ENCODE results near the gene SLC30A1.
"Not testable (repeated sequence)": the region's sequence is repeated elsewhere in the genome, so short reads cannot be mapped to it uniquely, and the experiment has no call there.

The SLC30A1 gene, protein sequence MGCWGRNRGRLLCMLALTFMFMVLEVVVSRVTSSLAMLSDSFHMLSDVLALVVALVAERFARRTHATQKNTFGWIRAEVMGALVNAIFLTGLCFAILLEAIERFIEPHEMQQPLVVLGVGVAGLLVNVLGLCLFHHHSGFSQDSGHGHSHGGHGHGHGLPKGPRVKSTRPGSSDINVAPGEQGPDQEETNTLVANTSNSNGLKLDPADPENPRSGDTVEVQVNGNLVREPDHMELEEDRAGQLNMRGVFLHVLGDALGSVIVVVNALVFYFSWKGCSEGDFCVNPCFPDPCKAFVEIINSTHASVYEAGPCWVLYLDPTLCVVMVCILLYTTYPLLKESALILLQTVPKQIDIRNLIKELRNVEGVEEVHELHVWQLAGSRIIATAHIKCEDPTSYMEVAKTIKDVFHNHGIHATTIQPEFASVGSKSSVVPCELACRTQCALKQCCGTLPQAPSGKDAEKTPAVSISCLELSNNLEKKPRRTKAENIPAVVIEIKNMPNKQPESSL

DNA sequence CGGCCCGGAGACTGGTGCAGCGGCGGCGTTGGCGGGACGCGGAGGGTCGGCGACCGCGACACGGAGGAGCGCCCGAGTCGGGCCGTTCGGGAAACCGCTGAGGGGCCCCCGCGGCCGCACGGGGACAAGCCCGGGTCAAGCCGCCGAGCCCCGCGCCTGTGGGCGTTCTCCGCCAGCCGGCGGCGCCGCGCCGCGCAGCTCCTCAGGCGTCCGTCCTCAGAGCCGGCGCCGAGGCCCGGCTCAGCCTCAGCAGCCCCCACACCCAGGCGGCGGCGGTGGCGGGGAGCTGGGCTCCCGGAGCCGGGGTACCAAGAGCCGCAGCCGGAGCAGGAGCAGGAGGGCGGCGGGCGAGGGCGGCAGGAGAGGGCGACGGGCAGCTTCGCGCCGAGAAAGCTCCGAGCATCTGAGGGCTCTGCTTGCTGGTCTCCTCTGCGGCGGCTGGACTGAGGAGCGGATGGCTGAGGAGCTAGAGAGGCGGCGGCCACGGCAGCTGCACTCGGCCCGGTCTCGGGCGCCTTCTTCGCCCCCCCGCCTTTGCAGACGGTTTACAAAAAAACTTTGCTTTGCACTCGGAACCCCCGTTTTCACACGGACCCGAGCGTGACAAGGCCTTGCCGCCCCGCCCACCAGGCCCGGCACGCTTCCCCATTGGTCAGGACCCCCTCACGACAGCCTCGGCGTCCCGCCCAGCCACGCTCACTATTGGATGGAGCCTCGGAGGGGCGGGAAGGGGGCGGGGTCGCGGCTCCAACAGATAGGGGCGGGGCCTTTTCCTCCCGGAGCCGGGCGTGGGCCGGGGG lies at the start of gene SLC30A1:
SLC30A1 (minus strand) TSS at position 522 of the 800 bp plus-strand sequence. CDS start 549 bp downstream, outside the sequence.
- DNase-seq, result peak; percentile 98

- DNase-seq, result no peak
These were observed 49.5 kb upstream of the SLC30A1 start for GRCh38 chr1:211628417-211628816.

GRCh38 chr1:211627259-211627658 lies 48.3 kb upstream of the SLC30A1 start:
- DNase-seq, result no peak

- not testable (repeated sequence) for DNase-seq
These were observed 46.9 kb upstream of the SLC30A1 start for GRCh38 chr1:211625866-211626265.

DNA sequence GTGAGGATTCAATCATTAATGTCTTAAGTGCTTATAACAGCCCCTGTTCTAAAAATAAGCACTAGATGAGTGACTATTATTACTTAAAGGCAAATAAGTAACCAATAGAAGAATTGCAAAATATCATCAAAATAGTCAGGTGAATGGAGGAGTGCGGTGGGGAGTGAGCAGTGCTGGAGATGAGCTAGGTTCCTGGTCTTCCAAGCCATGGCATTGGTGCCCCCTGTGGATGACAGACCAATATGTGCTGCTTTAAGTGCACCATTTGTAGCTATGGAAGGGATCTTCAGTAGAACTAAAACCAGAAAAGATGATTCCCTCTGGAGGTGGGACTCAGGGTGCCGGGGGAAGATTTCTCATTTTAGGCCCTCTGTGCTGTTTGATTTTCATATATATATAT lies 46.1 kb upstream of the SLC30A1 start:
- DNase-seq, result peak; percentile 61

DNA sequence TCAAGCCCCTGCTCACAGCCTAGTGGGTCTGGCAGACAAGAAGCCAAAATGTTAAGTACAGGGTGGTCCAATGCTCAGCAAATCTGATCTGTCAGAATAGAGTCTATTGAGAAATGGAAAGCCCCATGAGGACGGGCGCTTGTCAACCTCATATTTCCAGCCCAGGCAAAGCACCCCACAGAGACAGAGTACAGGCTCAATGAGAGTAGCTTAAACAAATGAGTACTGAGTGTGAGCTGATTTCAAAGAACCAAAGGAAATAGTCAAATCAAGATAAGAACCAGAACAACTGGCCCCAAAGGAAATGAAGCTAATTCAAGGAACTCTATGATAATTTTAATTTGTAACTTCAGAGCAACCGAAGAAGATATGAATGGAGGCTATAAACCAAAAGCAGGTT lies 44.6 kb upstream of the SLC30A1 start:
- DNase-seq, result no peak

DNA sequence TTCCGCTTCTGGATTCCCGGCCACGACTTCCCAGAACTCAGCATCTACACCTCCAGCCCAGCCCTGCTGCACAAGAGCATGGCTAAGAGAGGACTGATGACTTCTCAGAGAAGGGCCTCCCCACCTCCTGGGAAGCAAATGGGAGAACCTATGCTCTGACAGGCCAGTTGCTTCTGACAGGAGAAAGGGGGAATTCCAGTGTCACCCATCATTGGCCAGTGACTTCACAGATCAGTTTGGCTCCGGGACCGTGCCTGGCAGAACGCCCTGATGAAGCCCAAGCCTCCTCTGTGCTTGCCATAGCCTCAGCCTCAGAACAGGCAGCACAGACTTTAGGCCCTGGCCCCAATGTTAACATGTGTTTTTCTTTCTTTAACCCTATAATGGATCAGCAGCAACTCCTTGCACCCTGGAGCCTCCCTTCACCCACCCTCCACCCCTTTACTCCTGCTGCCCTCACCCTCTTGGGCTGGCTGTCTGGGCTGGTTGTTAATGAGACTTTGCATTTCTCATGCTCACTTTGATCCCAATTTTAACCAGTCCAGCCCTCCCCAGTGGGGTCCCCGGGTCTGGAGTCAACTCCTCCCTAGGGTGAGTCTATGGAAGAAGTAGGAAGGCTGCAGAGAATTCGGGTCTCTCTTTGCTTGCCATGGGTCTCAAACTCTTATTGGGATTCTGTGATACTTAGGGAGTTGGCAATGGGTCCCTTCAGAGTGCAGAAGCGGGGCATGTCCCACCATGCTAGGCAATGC lies 42.7 kb upstream of the SLC30A1 start:
- DNase-seq, result no peak

GRCh38 chr1:211620097-211620496 lies 41.1 kb upstream of the SLC30A1 start:
- DNase-seq, result no peak

- DNase-seq, result no peak
These were observed 40.4 kb upstream of the SLC30A1 start for GRCh38 chr1:211619033-211619996.

GRCh38 chr1:211616965-211617297 lies 38.0 kb upstream of the SLC30A1 start:
- DNase-seq, result no peak

DNA sequence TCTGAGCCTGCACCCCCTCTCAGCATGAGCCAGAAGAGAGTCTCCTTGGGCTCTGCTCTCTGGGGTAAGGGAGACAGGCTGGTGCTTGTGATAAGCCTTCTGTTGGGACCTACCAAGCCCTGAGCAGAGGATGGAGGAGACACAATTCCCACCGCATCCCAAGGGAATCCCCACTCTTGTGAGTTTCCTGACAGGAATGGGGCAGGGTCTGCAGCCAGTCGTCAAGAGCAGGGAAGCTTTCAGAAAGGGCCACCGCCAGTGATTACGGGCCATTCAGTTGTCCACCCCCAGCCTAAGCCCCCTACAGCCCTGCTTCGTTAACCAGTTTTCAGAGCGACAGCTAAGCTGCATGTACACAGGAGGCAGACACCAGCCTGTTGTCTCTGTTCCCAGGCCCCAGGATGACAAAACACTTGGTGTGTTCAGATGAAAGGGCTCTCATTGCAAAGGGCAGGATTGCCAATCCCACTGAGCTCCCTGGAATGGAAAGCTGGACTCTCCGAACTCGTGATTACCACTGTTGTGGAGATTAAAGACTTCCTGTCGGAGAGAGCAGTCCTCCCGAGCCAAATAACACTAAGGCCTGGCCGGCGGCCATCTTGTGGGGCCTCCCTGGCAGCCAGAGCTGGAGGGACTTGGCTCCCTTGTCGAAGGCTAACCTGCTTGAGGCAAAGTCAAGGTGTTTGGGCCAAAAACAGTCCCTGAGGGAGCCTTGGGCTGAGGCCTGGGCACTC lies 37.4 kb upstream of the SLC30A1 start:
- no peak for DNase-seq

- DNase-seq, result no peak
These were observed 35.7 kb upstream of the SLC30A1 start for GRCh38 chr1:211614615-211615014.

DNA sequence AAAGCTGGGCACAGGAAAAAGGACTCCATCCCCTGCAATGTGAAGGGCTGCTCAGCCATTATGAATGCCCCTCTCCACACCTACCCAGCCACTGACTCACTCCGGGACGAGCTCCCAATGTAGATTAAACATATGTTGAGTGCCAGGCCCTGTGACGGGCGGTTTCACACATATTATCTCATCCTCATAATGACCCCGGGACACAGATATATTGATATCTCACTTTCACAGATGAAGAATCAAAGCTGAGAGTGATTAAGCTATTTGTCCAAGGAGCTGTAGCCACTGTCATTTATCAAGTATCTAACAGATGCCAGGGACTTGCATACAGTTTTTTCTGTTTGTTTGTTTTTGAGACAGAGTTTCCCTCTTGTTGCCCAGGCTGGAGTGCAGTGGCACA lies 35.0 kb upstream of the SLC30A1 start:
- DNase-seq, result no peak

DNA sequence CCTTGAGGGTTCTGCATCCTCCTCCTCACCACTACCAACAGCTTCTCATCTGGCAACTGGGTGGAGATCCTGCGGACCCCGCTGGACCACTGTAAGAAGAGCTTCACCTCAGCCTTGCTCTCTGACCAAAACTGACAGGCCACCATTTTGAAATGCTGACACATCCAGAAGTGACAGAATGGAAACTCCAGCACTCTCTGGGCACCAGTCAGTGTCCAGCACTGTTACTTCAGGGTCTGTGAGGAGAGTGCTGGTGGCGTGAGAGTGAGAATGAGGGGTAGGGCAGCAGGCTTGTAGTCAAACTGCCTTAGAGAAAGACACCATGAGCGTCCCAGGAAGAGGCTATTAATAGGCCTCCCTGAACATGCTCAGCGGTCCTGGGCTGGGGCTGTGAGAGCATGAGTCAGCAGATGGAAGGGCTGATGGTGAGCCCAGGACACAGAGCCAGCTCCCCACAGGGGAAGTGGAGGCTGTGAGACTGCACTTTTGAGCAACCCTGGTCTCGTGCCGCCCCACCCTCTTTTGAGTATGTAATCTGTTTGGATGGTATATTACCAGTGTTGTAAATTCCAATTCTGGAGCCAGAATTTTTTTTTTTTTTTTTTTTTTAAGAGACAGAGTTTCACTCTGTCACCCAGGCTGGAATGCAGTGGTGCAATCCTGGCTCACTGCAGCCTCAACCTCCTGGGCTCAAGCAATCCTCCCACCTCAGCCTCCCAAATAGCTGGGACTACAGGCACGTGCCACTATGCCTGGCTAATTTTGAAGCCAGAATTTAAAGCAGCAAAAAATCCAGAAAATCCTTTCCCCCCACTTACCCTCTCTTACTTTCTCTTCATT lies 34.4 kb upstream of the SLC30A1 start:
- peak; percentile 79 for DNase-seq

DNA sequence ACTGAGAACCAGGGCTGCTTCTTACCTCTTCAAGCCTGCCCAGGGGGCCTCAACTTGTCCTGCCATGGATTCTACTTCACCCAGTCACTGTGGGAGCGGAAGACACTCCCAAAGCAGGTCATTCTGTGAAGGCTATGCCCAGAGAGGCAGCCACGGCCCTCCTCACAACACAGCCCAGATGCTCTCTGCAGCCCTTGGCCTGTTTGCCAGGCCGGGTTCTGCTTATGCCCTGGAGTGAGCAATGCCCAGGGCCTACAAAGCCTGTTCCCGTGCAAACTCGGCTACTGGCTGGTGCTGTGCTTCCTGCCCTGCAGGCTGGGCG lies 33.8 kb upstream of the SLC30A1 start:
- no peak for DNase-seq

DNA sequence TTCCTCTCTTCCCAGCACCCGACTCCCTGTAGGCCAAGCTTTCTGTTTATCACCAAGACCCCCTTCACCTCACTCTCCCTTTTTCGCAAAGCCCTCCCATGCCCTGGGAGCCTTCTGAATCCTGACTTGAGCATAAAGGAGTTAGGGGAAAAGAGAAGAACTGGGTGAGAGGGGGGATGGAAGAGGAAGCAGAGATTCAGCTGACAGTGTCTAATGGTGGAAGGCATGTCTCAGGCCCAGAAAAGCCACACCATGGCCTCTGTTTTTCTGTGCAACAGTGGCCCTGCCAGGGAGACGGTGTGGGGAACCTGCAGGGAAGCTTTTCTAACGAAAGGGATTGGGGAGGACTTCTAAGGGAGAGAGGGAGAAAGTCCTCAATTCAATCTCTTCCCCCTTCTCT lies 32.9 kb upstream of the SLC30A1 start:
- DNase-seq, result no peak

- no peak for DNase-seq
These were observed 32.0 kb upstream of the SLC30A1 start for GRCh38 chr1:211610779-211611556.

- no peak for DNase-seq
These were observed 30.4 kb upstream of the SLC30A1 start for GRCh38 chr1:211609120-211610024.

All from CD4-positive, alpha-beta T cell treated with Interleukin-15 for 1 hour (primary cell).